GM10266 (cell line): ENCODE results near the gene PCDHGB4.

Experiments used
- DNase-seq: peaks from one replicate; pipeline ENCODE4 v3.0.0; 2012; ENCODE audit errors: extremely low spot score
- TF ChIP-seq, protein P1 (sequence below): IDR thresholded peaks from 2 replicates; pipeline ENCODE4 v1.5.1; 2012; ENCODE audit warnings: mild to moderate bottlenecking, low read depth; ENCODE audit not compliant: control insufficient read depth, insufficient read depth; ENCODE audit errors: missing control alignments

Gene PCDHGB4

DNA sequence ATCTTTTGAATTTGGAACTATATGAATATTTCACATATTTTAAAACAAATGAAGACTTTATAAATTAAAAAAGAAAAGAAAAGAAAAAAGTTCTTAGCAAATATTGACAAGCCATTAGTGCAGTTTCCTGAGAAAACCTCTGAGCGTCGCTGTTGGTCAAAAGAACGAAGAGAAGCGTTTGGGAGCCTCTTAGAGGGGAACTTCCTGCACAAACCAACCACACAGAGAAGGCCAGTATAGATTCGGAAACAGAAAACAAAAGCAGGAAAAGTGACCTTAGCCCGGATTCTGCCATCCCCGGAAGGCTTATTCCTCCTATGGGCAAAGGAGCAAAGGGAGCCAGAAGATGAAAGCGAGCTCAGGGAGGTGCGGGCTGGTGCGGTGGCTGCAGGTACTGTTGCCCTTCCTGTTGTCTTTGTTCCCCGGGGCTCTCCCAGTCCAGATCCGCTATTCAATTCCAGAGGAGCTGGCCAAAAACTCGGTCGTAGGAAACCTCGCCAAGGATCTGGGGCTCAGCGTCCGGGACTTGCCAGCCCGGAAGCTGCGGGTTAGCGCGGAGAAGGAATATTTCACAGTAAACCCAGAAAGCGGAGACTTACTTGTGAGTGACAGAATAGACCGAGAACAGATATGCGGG is 27.6 kb upstream of the PCDHGB4 start, which contains the start of gene PCDHGB2:
TSS of gene PCDHGB2 (plus strand) at position 205 of the 637 bp plus-strand sequence. CDS start at position 347, 142 bp downstream.
- TF ChIP-seq, protein P1, sequence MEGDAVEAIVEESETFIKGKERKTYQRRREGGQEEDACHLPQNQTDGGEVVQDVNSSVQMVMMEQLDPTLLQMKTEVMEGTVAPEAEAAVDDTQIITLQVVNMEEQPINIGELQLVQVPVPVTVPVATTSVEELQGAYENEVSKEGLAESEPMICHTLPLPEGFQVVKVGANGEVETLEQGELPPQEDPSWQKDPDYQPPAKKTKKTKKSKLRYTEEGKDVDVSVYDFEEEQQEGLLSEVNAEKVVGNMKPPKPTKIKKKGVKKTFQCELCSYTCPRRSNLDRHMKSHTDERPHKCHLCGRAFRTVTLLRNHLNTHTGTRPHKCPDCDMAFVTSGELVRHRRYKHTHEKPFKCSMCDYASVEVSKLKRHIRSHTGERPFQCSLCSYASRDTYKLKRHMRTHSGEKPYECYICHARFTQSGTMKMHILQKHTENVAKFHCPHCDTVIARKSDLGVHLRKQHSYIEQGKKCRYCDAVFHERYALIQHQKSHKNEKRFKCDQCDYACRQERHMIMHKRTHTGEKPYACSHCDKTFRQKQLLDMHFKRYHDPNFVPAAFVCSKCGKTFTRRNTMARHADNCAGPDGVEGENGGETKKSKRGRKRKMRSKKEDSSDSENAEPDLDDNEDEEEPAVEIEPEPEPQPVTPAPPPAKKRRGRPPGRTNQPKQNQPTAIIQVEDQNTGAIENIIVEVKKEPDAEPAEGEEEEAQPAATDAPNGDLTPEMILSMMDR = peak; percentile 31
- DNase-seq = peak; percentile 69

DNA sequence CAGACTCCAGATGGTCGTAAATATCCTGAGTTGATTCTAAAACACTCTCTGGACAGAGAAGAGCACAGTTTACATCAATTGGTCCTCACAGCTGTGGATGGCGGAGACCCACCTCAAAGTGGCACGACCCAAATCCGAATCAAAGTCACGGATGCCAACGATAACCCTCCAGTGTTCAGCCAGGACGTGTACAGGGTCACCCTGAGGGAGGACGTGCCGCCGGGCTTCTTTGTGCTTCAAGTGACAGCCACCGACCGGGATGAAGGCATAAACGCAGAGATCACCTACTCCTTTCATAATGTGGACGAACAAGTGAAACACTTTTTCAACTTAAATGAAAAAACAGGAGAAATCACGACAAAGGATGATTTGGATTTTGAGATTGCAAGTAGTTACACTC is 26.8 kb upstream of the PCDHGB4 start:
- TF ChIP-seq, protein P1 = no peak
- DNase-seq = no peak

DNA sequence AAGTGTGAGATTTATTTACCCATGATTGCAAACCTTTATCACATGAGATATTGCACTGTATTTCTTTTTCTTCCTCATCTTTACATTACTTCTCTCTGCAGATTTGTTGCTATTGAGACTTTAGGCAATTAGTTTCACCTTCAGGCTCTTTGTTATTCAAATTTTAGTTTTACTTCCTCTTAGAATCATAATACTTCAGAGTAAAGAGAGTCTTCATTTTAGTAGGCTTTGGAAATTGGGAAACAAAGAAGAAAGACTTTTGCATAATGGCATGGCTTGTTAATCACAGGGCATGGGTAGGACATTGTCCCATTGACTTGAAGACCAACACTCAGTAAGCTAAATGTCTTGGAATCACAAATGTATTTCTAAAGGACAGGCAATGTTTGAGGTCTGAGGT is 24.8 kb upstream of the PCDHGB4 start:
- no peak for DNase-seq
- TF ChIP-seq, protein P1 = no peak

DNA sequence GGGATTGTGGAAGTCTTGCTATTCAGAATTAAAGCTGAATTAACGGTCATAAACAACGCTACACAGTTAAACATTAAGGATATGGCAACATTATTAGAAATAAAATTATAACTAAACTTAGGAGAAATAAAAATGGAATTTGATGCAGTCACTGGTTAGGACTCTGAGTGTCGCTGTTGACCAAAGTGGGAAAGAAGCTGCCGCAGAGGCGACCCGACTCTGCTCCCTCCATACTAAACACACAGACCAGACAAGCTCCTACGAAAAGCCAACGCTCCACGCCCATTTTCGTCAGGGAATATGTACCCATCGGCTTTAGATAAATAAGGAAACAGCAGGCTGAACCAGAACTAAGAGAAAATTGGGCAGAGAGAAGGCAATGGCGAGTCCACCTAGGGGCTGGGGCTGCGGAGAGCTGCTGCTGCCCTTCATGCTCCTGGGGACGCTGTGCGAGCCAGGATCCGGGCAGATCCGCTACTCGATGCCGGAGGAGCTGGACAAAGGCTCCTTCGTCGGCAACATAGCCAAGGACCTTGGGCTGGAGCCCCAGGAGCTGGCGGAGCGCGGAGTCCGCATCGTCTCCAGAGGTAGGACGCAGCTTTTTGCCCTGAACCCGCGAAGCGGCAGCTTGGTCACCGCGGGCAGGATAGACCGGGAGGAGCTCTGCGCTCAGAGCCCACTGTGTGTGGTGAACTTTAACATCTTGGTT is 23.4 kb upstream of the PCDHGB4 start, which contains the start of gene PCDHGA5:
TSS of gene PCDHGA5 (plus strand) at position 211 of the 709 bp plus-strand sequence. CDS start at position 380, 169 bp downstream.
- TF ChIP-seq, protein P1 = no peak
- DNase-seq = no peak

DNA sequence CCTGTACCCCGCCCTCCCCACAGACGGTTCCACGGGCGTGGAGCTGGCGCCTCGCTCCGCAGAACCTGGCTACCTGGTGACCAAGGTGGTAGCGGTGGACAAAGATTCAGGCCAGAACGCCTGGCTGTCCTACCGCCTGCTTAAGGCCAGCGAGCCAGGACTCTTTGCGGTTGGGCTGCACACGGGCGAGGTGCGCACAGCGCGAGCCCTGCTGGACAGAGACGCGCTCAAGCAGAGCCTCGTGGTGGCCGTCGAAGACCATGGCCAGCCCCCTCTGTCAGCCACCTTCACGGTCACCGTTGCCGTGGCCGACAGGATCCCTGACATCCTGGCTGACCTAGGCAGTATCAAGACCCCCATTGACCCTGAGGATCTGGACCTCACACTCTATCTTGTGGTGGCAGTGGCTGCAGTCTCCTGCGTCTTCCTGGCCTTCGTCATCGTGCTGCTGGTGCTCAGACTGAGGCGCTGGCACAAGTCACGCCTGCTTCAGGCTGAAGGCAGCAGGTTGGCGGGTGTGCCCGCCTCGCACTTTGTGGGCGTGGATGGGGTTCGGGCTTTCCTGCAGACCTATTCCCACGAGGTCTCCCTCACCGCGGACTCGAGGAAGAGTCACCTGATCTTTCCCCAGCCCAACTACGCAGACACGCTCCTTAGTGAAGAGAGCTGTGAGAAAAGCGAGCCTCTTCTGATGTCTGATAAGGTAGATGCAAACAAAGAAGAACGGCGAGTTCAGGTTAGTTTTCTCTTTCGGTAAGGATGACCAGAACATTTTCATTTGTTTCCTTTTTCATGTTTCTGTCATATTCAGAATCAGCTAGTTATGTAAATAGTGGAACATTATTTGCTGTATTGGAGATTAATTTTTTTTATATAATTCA is 21.2 kb upstream of the PCDHGB4 start:
- TF ChIP-seq, protein P1 = no peak
- no peak for DNase-seq

DNA sequence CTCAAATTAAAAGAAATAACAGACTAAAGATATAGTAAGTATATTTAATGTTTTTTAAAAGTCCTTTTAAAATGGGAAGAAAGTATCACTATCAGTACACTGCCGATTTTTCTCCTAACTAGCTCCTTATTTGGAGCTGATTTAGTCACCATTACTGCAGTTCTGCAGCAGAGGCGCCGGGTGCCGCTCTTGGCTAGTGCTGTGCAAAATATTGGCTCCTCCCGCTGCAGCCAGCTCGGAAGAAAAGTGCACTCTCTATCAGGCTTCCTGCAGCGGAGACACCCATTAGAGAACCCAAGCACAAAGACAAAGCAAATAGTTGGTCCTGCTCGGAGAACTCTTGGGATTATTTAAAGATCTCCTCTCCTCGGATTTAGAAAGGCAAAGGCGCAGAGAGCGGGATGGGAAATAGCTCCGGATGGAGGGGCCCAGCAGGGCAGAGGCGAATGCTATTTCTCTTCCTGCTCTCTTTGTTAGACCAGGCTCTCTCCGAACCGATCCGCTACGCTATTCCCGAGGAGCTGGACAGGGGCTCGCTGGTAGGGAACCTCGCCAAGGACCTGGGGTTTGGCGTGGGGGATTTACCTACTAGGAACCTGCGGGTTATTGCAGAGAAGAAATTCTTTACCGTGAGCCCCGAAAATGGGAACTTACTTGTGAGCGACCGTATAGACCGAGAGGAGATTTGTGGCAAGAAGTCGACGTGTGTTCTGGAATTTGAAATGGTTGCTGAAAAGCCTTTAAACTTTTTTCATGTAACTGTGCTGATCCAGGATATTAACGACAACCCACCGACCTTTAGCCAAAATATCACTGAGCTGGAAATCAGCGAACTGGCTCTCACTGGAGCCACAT is 17.3 kb upstream of the PCDHGB4 start, which contains the start of gene PCDHGB3:
TSS of gene PCDHGB3 (plus strand) at position 249 of the 855 bp plus-strand sequence. CDS start at position 402, 153 bp downstream.
- TF ChIP-seq, protein P1 = peak; percentile 48
- peak; percentile 65 for DNase-seq
